Fibroblast of skin of abdomen (primary cell): ENCODE measurements around the gene SFTPA2.
"Not testable (repeated sequence)": the region's sequence is repeated elsewhere in the genome, so short reads cannot be mapped to it uniquely, and the experiment has no call there.

Source experiments
- DNase-seq: peaks from one replicate; pipeline ENCODE4 v3.0.0-alpha.2; 2013

The SFTPA2 gene

GRCh38 chr10:79509934-79510508 lies 50.2 kb downstream of the SFTPA2 start:
- not testable (repeated sequence) for DNase-seq

GRCh38 chr10:79509306-79509933 lies 50.8 kb downstream of the SFTPA2 start:
- not testable (repeated sequence) for DNase-seq

DNA sequence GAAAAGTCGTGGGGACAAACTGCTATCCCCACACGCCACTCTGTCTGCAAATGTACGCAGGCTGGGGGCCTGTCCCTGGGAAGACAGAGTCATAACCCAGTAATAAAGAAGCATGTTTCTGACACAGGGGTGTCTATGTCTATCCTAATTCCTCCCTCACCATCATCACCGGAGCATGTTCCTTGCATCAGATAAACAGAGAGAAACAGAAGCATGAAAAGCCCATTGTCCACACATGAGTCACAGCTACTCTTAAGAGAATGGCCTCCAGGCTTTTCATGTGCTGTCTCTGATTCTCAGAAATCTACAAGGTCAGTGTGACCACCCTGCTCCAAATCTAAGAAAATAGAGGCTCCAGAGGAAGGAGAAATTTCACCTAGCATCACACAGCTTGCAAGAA lies 52.0 kb downstream of the SFTPA2 start:
- not testable (repeated sequence) for DNase-seq

- DNase-seq = no peak
Measured at GRCh38 chr10:79507440-79508167, 52.6 kb downstream of the SFTPA2 start.
